ENCODE measurements around the gene TM9SF2. TPM values are rescaled to one million over a fixed set of nuclear protein-coding genes. Genes with fewer than 3 reads are reported as not detected.
"Not testable (repeated sequence)": the region's sequence is repeated elsewhere in the genome, so short reads cannot be mapped to it uniquely, and the experiment has no call there.

The TM9SF2 gene
- total RNA-seq, 1 donor from 2014 or later, result 61.8 TPM

DNA sequence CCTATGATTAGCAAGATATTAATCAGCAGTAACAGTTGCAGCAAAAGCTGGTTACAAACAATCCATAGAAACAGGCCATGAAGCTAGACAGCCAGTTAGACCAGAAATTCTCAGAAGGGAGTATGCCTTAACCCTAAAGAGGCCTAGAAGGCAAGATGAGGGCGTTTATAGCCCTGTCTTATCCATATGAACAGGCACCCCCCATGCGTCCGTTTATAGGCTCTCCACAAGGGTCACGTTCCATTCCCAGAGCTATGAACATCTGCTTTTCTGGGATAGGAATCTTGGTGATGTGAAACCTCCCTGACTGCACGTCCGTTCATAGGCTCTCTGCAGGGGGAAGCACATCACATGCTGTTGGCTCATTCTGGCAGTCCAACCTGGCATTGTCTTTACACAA lies 67.6 kb downstream of the TM9SF2 start:
- intact Hi-C loops (cut with DNase I); DNase-seq (ENCODE audit: low spot score): not testable (repeated sequence)

DNA sequence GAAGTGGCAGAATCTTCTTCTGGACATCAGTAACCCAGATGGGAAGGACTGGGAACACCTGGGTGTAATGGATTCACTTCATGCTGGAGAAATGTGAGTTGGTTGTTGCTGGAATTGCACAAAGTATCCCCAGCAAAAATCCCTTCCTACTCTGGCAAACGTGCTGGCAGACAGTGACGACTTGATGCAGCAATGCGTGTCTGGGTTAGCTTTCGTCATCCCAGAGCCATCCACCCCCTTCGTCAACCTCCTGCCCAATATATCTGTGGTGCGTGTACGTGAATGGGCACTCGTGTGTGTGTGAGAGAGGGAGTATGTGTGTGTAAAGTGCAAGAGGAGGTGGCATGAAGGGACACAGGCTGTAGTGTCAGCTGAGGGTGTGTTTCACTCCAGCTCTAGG lies 70.9 kb downstream of the TM9SF2 start:
- DNase-seq (ENCODE audit: low spot score), result no peak
- intact Hi-C loops (cut with DNase I), result no loop called here

DNA sequence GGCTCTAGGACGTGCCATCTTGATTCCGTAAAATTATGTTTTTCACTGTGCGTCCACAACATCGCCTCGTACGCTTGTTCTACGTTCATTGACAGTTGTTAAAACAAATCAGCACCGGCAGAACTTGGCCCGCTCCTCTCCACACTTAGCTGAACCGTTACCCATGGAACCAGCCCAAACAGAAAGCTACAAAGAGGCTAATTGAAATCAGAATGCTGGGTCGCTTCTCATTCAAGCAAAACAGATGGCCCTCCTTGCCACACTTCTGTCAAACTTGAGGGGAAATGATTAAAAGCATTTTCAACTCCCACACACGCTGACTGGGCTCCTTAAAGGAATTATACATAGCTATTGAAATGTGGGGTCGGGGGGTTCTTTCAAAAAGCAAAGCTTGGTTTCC lies 71.6 kb downstream of the TM9SF2 start:
- no peak for DNase-seq (ENCODE audit: low spot score)
- intact Hi-C loops (cut with DNase I), result no loop called here

DNA sequence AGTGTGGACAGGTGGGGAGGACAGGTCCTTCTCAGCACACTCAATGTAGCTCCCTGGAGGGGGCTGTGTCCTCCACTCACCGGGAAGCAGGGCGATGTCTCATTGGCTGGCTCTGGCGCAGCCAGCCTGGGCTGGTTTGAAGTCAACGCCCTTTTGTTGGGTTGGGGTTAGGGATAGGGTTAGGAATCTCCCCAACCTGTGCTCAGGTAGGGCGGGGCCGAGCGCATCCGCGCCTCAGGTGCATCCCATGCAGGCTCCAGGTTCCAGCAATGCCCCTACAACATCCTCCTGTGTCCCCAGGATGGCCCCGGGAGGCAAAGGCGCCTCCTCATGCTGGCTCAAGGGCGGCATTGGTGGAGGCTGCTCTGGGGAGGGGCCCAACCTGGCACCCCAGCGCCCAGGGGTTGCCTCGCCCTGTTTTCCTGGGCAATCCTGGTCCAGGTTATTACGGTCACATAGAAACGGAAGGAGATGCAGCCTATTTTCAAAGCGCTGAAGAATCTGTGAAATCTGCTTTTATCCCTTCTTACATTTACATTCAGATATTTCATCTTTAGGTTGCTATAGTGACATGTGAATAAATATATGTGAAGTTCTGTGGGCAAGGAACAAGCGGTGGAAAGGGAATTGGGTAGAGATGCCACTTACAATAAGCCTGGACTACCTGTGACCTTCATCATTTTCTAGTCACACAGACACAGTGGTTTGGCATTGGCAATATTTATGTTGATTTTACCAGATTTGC lies 74.3 kb downstream of the TM9SF2 start:
- intact Hi-C loops (cut with DNase I), result no loop called here
- no peak for DNase-seq (ENCODE audit: low spot score)

DNA sequence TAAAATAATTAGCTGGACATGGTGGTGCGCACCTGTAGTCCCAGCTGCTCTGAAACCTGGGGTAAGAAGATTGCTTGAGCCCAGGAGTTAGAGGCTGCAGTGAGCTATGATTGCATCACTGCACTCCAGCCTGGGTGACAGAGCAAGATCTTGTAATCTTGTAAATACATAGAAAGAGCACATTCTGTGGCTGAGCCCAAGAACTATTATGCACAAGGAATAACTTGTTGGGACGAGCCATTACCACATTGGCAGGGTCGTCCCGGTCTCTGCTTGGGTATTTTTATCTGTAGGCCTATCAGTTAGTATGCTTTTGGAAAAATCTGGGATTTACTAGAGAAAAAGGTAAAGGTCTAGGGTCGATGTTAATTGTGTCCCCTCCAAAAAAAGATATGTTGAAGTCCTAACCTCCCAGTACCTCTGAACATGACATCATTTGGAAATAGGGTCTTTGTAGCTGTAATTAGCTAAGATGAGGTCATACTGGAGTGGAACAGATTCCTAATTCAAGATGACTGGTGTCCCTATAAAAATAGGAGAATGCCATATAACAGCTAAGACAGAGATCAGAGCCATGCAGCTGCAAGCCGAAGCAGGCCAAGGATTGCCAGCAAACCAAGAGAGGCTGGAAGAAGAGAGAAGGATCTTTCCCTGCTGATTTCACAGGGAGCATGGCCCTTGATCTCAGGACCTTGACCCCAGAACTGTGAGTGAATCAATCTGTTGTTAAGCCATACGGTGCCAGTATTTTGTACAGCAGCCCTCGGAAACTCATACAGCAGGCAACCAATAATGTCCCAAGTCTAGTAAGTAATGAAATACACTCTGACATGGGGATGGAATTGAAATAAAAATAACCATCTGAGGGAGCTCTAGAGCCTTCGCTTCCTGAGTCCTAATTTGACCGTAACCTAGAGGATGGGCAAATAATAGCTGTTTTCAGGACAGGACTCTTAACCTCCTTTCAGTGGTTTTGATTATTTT lies 77.0 kb downstream of the TM9SF2 start:
- intact Hi-C loops (cut with DNase I), result no loop called here
- DNase-seq (ENCODE audit: low spot score), result no peak

DNA sequence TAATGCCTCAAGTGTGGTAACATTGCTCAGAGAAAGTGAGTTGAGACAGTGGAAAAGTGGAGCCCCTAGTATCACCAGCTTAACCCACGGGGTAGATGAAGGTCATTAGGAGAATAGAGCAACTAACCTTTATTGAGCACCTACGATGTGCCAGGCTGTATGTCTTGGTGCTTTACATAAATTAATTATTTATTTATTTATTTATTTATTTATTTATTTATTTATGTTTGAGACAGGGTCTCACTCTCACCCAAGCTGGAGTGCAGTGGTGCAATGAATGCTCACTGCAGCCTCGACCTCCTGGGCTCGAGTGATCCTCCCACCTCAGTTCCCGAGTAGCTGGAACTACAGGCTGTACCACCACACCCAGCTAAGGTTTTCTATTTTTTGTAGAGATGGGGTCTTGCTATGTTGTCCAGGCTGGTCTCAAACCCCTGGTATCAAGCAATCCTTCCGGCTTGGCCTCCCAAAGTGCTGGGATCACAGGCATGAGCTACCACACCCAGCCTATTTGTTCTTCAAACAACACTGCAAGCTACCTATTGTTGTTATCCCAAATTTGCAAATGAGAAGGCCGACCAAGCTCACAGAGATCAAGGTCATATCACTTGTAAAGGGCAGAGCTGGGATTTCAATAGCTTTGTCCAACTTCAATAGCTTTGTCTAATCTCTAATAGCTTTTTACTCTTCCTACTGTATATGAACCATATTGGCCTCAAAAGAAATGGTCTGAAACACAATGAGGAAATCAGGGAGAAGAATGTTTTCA lies 79.4 kb downstream of the TM9SF2 start:
- DNase-seq (ENCODE audit: low spot score), result no peak
- intact Hi-C loops (cut with DNase I), result no loop called here

DNA sequence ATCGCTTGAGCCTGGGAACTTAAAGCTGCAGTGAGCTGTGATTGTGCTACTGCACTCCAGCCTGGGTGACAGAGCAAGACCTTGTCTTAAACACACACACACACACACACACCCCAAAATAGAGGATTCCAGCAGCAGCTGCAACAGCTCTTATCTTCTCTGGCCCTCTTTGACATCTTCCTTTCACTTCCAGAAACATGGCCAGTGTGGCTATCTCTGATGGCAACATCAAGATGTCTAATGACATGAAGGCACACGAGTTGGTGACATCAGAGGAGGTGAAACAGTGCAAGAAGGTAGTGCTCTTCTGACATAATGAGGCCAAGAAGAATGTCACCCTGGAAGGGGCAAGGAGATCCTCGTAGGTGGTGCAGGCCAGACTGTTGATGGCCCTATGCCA lies 81.2 kb downstream of the TM9SF2 start:
- intact Hi-C loops (cut with DNase I), result no loop called here
- DNase-seq (ENCODE audit: low spot score), result no peak

DNA sequence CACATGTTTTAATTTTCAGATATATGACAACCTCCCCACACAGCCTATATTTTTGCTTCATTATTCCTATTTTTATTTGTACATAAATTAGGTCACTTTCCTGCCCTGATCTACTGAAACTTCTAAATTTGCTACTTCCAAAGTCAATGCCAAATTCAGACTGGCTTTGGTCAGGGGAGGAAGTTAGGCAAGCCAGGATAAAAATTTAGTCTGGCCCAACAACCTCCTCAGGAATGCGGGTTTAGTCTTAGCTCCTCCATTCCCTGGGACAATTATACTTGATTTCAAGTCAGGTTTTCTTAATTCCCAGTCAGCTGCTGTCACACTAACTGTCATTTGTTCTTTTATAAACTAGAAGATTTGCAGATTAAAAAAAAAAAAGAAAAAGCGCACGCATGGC lies 84.3 kb downstream of the TM9SF2 start:
- intact Hi-C loops (cut with DNase I), result no loop called here

DNA sequence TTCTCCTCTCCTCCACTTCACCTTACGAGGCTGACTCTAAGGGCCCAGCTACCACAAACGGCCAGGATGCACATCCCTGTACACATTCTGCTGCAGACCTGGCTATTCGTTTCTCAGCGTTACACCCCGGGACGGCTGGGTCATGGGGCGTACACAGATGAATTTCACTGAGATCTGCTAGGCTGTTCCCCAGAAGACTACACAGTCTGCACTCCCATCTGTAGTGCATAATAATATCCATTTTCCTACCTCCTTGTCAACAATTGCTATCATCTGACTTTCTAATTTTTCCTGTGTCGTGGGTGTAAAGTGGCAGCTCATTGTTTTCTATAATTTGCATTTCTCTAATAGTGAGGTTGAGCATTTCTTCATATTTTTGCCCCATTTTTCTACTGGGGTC lies 85.7 kb downstream of the TM9SF2 start:
- DNase-seq (ENCODE audit: low spot score), result no peak
- intact Hi-C loops (cut with DNase I), result no loop called here

More for the DNA sequence above, 84.3 kb downstream of the TM9SF2 start:
- DNase-seq (ENCODE audit: low spot score), result no peak

DNA sequence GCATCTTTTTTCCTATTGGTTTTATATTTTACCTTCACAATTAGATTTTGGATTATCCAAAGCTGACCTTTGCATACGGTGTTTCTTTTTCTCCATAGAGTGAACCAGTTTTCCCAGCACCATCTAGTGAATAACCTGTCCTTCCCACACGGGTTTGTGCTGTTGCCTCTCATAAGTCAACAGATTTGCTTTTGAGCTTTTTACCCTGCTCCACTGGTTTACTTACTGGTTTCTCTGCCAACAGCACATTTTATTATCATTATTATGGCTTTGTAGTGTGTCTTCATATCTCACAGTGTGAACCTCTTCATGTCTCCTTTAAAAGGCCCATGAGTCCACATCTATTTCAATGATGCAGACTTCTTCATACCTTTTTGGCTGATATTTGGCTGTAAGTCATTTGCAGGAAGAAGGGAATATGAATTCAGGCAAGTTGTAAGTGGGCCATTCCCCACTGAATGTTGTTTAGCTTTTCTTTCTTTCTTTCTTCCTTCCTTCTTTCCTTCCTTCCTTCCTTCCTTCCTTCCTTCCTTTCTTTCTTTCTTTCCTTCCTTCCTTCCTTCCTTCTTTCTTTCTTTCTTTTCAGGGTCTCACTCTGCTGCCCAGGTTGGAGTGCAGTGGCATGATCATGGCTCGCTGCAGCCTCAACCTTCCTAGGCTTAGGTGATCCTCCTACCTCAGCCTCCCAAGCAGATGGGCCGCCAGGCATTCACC lies 86.8 kb downstream of the TM9SF2 start:
- intact Hi-C loops (cut with DNase I), result no loop called here
- DNase-seq (ENCODE audit: low spot score), result no peak

DNA sequence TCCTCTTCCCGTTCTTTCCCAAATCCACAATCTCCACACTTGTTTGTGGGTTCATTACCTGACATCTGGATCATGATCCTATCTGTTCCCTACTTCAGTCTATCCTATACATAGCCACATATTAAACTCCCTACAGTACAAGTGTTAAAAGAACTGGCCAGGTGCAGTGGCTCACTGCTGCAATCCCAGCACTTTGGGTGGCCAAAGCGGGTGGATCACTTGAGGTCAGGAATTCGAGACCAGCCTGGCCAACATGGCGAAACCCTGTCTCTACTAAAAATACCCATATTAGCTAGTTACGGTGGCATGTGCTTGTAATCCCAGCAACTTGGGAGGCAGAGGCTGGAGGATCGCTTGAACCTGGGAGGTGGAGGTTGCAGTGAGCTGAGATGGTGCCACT lies 88.3 kb downstream of the TM9SF2 start:
- intact Hi-C loops (cut with DNase I), result no loop called here
- no peak for DNase-seq (ENCODE audit: low spot score)

DNA sequence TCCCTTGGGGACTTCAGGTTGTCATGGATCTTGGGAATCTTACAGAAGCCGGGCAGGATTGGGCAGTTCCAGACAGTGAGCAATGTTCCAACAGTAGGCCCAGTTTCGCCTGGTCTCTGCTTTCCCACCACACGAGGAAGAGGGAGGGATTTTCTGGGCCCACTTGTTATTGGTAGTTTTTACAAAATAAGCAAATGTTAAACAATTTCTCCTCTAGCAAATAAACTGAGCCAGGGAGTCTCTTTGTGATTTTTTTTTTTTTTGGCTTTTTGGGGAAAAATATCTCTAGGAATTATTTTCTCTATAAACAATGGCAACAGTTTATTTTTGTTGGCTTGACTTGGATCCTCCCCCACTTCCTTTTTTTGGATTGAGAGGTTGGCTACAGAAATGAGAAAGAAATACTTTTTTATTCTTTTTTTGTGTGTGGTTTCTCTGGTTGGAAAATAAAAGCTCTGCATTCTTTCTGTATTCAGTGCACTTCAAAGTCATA lies 89.3 kb downstream of the TM9SF2 start:
- intact Hi-C loops (cut with DNase I), result no loop called here
- DNase-seq (ENCODE audit: low spot score), result no peak

DNA sequence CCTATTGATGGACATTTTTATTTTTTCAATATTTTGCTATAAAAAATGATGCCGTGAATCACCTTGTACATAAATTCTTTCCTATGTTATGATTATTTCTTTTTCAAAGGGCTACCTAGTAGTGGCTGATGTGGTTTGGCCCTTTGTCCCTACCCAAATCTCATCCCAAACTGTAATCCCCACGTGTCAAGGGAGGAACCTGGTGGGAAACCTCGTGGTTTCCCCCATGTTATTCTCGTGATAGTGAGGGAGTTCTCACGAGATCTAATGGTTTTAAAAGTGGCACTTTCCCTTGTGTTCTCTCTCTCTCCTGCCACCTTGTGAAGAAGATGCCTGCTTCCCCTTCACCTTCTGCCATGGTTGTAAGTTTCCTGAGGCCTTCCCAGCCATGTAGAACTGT lies 94.9 kb downstream of the TM9SF2 start:
- intact Hi-C loops (cut with DNase I), result no loop called here

DNA sequence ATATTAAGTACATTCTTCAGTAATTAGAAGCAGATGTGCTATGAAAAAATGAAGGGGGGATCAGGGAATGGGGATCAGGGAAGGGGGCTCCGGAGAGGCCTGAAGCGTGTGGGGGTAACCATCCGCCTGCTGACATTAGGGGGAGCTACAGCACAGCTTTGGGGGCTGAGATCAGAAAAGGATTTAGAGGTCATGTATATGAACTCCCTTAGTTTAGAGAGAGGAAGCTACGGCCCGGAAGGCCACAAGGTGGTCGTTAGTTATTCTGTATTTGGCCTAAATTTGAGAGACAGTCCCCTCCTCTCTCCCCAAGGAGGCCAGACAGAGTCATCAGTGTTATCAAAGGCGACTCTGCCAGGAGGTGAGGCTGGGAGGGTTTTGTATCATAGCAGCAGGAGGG lies 99.0 kb downstream of the TM9SF2 start:
- DNase-seq (ENCODE audit: low spot score), result no peak
- intact Hi-C loops (cut with DNase I), result no loop called here

More for the DNA sequence above, 94.9 kb downstream of the TM9SF2 start:
- no peak for DNase-seq (ENCODE audit: low spot score)

DNA sequence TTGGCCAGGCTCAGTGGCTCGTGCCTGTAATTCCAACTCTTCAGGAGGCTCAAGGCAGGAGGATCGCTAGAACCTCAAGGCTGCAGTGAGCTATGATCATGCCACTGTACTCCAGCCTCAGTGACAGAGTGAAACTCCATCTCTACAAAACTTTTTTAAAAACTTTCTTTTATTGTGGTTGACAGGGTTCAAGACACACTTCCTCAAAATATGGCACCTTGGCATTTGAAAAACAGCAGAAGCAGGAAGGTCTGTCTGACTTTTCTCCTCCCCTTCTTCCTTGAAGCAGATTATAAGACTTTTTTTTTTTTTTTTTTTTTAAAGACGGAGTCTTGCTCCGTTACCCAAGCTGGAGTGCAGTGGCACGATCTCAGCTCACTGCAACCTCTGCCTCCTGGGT lies 100.3 kb downstream of the TM9SF2 start:
- intact Hi-C loops (cut with DNase I), result no loop called here
- DNase-seq (ENCODE audit: low spot score), result no peak

DNA sequence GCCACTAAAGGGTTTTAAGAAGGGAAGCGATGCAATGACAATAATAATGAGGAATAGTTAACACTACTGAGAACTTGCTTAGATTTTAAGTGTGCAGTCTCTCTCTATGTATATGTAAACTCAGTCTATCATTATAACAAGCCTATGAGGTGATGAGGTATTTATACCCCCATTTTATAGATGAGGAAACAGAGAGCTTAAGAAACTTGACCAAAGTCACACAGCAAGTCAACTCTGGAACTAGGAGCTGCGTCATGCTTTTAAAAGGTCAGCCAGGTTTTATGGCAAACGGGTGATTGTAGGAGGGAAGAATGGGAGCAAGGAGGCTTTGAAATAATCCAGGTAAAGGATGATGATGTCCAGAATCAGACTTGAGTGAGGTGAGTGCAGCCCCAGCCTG lies 103.4 kb downstream of the TM9SF2 start:
- no peak for DNase-seq (ENCODE audit: low spot score)
- intact Hi-C loops (cut with DNase I), result loop anchor here (5.0 kb wide), 1 partner anchor 102 kb away; the partner anchor contains the start of gene TM9SF2

DNA sequence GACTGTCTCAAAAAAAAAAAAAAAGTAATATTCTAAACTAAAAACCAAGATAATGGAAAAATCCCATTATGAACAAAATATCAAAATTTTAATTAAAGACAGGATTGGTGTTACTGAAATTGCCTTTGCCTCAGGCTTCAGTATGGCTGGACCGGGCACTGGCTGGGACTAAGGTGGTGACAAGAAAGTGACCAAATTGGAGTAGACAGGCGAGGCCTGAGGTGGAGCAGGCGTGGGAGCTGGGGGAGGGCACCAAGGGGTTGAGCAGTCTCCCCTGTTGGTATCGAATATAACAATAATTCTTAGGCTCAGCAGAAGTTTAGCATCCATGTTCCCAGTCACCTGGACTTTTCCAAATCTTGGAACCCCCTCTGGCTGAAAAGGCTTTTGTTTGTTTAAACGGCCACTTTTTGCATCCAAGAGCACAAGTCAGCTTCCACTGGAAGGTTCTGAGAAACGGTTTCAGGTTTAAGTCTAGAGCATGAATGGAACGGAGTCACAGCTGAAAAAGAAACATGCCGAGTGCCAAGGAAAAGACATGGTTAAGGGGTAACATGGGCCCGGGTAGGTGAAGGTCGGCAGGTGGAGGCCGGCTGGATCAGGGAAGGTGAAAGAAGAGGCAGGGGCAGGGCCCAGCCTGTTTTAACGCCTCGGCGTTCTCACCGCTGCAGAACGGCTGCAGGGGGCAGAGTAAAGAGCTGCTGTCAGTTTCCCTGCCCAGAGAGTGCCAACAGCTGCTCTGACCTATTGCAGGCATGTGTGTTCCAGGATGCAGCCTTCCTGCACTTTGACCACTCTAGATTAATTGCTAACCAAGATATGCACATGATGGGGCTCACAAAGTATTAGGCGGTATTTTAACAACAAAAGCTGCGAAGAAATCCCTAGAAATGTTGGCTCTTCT lies 104.4 kb downstream of the TM9SF2 start:
- no peak for DNase-seq (ENCODE audit: low spot score)
- intact Hi-C loops (cut with DNase I), result loop anchor here (5.0 kb wide), 1 partner anchor 103 kb away; the partner anchor contains the start of gene TM9SF2

All from cardiac septum (tissue), 1 donor.